ENCODE measurements around the gene ADARB2.

Gene ADARB2

GRCh38 chr10:1293157-1293556, 444.2 kb downstream of the ADARB2 start:
- no peak for TF ChIP-seq PAX5 (IDR thresholded peaks at IDR 0.05; ENCODE audit: insufficient read depth, low read length, severe bottlenecking)
- FAIRE-seq (no peak), DNase-seq (ENCODE audit: insufficient read length, low spot score) (no peak)

- TF ChIP-seq POU2F2 (IDR thresholded peaks at IDR 0.05; ENCODE audit: low read depth, low read length), result no peak
- DNase-seq (ENCODE audit: insufficient read length, low spot score) (no peak), FAIRE-seq (no peak)
Measured at GRCh38 chr10:1292611-1293031, 444.7 kb downstream of the ADARB2 start.

DNA sequence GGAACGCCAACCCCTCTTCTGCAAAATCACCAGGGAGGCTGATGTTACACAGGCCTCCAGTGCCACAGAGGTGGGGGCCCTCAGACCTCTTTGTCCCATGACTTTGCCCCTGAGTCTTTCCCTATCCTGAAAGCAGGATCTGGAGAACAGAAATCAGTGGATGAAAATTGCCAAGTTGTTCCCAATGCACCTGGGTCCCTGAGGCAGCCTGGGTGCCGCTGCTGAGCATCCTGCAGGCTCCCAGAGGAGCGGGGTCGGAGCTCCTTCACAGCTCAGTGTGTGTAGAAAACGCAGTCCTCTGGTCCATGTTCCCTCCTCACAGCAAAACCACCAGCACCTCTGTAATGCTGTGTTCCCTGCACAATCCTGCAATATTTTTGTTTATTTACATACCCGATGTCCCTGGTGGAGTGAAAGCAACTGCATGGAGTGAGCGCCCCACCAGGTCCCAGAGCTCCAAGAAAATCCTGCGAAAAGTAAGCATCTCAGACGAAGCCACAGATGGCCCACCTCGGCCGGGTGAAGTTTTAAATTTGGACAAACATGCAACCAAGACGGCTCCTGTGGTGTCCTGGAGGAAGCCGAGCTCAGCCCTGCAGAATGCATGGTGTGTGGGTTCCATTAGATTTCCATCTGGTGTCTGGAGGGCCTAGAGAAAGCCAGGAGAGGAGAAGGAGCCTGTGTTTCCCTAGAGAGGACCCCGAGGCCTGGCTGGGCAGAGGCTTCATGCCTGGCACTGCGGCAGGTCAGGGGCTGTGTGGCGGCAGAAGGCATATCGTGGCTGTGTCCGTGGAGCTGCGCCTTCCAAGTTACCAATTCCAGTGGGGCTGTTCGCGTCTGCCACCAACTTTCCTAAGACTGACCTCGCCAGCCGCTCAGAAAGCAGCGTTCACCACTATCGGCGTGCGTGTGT, 445.9 kb downstream of the ADARB2 start:
- no peak for FAIRE-seq
- TF ChIP-seq POU2F2 (IDR thresholded peaks at IDR 0.05; ENCODE audit: low read depth, low read length), result no peak
- no peak for TF ChIP-seq POLR2AphosphoS5 (IDR thresholded peaks at IDR 0.05; ENCODE audit: low read depth, low read length)
- TF ChIP-seq SPI1 (IDR thresholded peaks at IDR 0.05; ENCODE audit: low read depth, low read length), result no peak
- no peak for TF ChIP-seq PAX5 (IDR thresholded peaks at IDR 0.05; ENCODE audit: insufficient read depth, low read length, severe bottlenecking)
- no peak for TF ChIP-seq TAF1 (IDR thresholded peaks at IDR 0.05; ENCODE audit: low read depth, low read length)
- TF ChIP-seq POLR2A (IDR thresholded peaks at IDR 0.05; ENCODE audit: low read depth, low read length), result no peak
- no peak for DNase-seq (ENCODE audit: insufficient read length, low spot score)

DNA sequence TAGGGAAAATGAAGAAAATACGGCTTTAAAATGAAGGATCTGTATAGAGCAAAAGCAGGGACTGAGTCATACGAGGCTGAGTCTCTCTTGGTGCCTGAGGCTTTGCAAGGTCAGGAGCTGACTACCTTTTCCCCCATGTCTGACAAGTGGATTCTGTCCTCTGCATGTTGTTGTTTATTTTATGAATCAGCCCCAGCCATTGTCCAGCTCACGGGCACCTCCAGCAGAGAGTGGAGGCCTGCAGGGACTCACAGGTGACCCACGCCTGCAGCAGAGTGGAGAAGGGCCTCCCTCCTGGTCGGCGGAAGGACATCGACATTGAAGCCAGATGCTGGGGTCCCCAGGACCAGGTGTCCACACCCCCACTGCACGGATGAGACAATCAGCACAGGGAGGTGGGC, 447.3 kb downstream of the ADARB2 start:
- DNase-seq (ENCODE audit: insufficient read length, low spot score) (no peak), FAIRE-seq (no peak)
- no peak for TF ChIP-seq POU2F2 (IDR thresholded peaks at IDR 0.05; ENCODE audit: low read depth, low read length)
- no peak for TF ChIP-seq TAF1 (IDR thresholded peaks at IDR 0.05; ENCODE audit: low read depth, low read length)
- TF ChIP-seq POLR2A (IDR thresholded peaks at IDR 0.05; ENCODE audit: low read depth, low read length), result no peak
- no peak for TF ChIP-seq SPI1 (IDR thresholded peaks at IDR 0.05; ENCODE audit: low read depth, low read length)
- no peak for TF ChIP-seq POLR2AphosphoS5 (IDR thresholded peaks at IDR 0.05; ENCODE audit: low read depth, low read length)
- TF ChIP-seq PAX5 (IDR thresholded peaks at IDR 0.05; ENCODE audit: insufficient read depth, low read length, severe bottlenecking), result no peak

GRCh38 chr10:1289591-1289990, 447.7 kb downstream of the ADARB2 start:
- no peak for DNase-seq (ENCODE audit: insufficient read length, low spot score)
- TF ChIP-seq TAF1 (IDR thresholded peaks at IDR 0.05; ENCODE audit: low read depth, low read length) (no peak), POU2F2 (IDR thresholded peaks at IDR 0.05; ENCODE audit: low read depth, low read length) (no peak), POLR2AphosphoS5 (IDR thresholded peaks at IDR 0.05; ENCODE audit: low read depth, low read length) (no peak), SPI1 (IDR thresholded peaks at IDR 0.05; ENCODE audit: low read depth, low read length) (no peak), POLR2A (IDR thresholded peaks at IDR 0.05; ENCODE audit: low read depth, low read length) (no peak), PAX5 (IDR thresholded peaks at IDR 0.05; ENCODE audit: insufficient read depth, low read length, severe bottlenecking) (no peak)
- no peak for FAIRE-seq

- TF ChIP-seq POU2F2 (IDR thresholded peaks at IDR 0.05; ENCODE audit: low read depth, low read length) (no peak), PAX5 (IDR thresholded peaks at IDR 0.05; ENCODE audit: insufficient read depth, low read length, severe bottlenecking) (no peak), TAF1 (IDR thresholded peaks at IDR 0.05; ENCODE audit: low read depth, low read length) (no peak), POLR2A (IDR thresholded peaks at IDR 0.05; ENCODE audit: low read depth, low read length) (no peak), POLR2AphosphoS5 (IDR thresholded peaks at IDR 0.05; ENCODE audit: low read depth, low read length) (no peak), SPI1 (IDR thresholded peaks at IDR 0.05; ENCODE audit: low read depth, low read length) (no peak)
- DNase-seq (ENCODE audit: insufficient read length, low spot score) (no peak), FAIRE-seq (no peak)
Measured at GRCh38 chr10:1287971-1288401, 449.3 kb downstream of the ADARB2 start.

DNA sequence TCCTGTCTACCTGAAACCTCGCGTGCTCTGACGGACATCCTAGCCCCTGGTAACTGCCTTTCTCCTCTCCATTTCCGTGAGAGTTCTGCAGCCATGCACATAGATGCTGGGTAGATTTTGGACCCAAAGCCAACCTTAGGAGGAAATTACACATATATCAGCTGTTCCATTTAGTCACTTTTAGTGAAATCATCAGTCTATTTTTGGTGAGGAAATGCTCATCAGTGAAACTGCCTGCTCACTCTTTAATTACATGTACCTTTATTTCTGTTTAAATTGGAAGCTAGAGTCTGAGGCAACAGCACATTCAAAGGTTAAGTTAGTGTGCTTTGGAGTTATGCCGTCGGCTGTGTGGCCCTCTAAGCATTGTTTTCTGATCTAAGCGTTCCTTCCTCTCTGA, 449.8 kb downstream of the ADARB2 start:
- DNase-seq (ENCODE audit: insufficient read length, low spot score) (no peak), FAIRE-seq (no peak)
- TF ChIP-seq PAX5 (IDR thresholded peaks at IDR 0.05; ENCODE audit: insufficient read depth, low read length, severe bottlenecking) (no peak), POLR2A (IDR thresholded peaks at IDR 0.05; ENCODE audit: low read depth, low read length) (no peak), SPI1 (IDR thresholded peaks at IDR 0.05; ENCODE audit: low read depth, low read length) (no peak), POLR2AphosphoS5 (IDR thresholded peaks at IDR 0.05; ENCODE audit: low read depth, low read length) (no peak), POU2F2 (IDR thresholded peaks at IDR 0.05; ENCODE audit: low read depth, low read length) (no peak), TAF1 (IDR thresholded peaks at IDR 0.05; ENCODE audit: low read depth, low read length) (no peak)

GRCh38 chr10:1284076-1284475, 453.2 kb downstream of the ADARB2 start:
- TF ChIP-seq SPI1 (IDR thresholded peaks at IDR 0.05; ENCODE audit: low read depth, low read length), result no peak
- no peak for TF ChIP-seq TAF1 (IDR thresholded peaks at IDR 0.05; ENCODE audit: low read depth, low read length)
- no peak for TF ChIP-seq POLR2AphosphoS5 (IDR thresholded peaks at IDR 0.05; ENCODE audit: low read depth, low read length)
- TF ChIP-seq POLR2A (IDR thresholded peaks at IDR 0.05; ENCODE audit: low read depth, low read length), result no peak
- TF ChIP-seq PAX5 (IDR thresholded peaks at IDR 0.05; ENCODE audit: insufficient read depth, low read length, severe bottlenecking), result no peak
- no peak for TF ChIP-seq POU2F2 (IDR thresholded peaks at IDR 0.05; ENCODE audit: low read depth, low read length)
- FAIRE-seq (no peak), DNase-seq (ENCODE audit: insufficient read length, low spot score) (no peak)

DNA sequence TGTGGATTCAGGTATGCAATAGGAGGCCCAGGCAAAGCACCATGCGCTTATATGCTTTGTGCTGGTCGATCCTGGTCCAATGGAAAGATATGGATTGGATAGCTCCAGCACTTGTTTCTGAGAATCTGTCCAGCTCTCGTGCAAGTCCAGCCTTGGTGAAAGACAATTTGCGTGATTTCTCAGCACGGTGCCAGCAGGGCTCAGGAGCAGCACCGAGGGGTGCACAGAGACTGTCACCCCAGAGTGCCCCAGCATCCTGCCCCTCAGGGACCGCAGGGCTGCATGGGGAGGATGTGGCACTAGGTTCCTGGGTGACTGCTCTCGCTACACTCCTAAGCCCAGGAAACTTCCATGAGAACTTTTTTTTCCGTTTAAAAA, 455.9 kb downstream of the ADARB2 start:
- TF ChIP-seq POU2F2 (IDR thresholded peaks at IDR 0.05; ENCODE audit: low read depth, low read length) (no peak), POLR2AphosphoS5 (IDR thresholded peaks at IDR 0.05; ENCODE audit: low read depth, low read length) (no peak), POLR2A (IDR thresholded peaks at IDR 0.05; ENCODE audit: low read depth, low read length) (no peak), PAX5 (IDR thresholded peaks at IDR 0.05; ENCODE audit: insufficient read depth, low read length, severe bottlenecking) (no peak), TAF1 (IDR thresholded peaks at IDR 0.05; ENCODE audit: low read depth, low read length) (no peak), SPI1 (IDR thresholded peaks at IDR 0.05; ENCODE audit: low read depth, low read length) (no peak)
- DNase-seq (ENCODE audit: insufficient read length, low spot score) (no peak), FAIRE-seq (no peak)
